Neuronal stem cell (in vitro differentiated cells): ENCODE data around the gene LRRC42.
A peak's percentile ranks its signal among the peaks of the same experiment; 100 is the strongest.

Source experiments
- DNase-seq: peaks from one replicate; pipeline ENCODE4 v3.0.0-alpha.2; 2013; ENCODE audit warnings: low spot score
- H2AFZ ChIP-seq: one replicate; pipeline ENCODE4 v1.6.1; 2013; ENCODE audit warnings: mild to moderate bottlenecking, low read length, inconsistent platforms
- H2AK5ac ChIP-seq: 2 replicates; pipeline ENCODE4 v1.6.1; 2013; ENCODE audit warnings: low read depth, mild to moderate bottlenecking, inconsistent platforms, low read length, moderate library complexity, mixed read lengths
- H2BK120ac ChIP-seq: 2 replicates; pipeline ENCODE4 v1.6.1; 2013; ENCODE audit warnings: low read depth, mild to moderate bottlenecking, inconsistent platforms, low read length, moderate library complexity, mixed read lengths
- H2BK12ac ChIP-seq: one replicate; pipeline ENCODE4 v1.6.1; 2013; ENCODE audit warnings: low read length, inconsistent platforms
- H2BK15ac ChIP-seq: 2 replicates; pipeline ENCODE4 v1.6.1; 2013; ENCODE audit warnings: mild to moderate bottlenecking, low read length, inconsistent platforms, mixed read lengths
- H2BK5ac ChIP-seq: one replicate; pipeline ENCODE4 v1.6.1; 2013; ENCODE audit warnings: inconsistent platforms, mild to moderate bottlenecking, low read length, moderate library complexity
- H3K14ac ChIP-seq: one replicate; pipeline ENCODE4 v1.6.1; 2013; ENCODE audit warnings: low read length, inconsistent platforms
- H3K18ac ChIP-seq: 2 replicates; pipeline ENCODE4 v1.6.1; 2013; ENCODE audit warnings: low read length, inconsistent platforms
- H3K23ac ChIP-seq: 2 replicates; pipeline ENCODE4 v1.6.1; 2013; ENCODE audit warnings: low read depth, mild to moderate bottlenecking, mixed read lengths, low read length, inconsistent platforms; ENCODE audit not compliant: poor library complexity
- H3K27ac ChIP-seq: replicated peaks from 3 replicates; pipeline ENCODE4 v1.5.1; 2013; ENCODE audit warnings: low read length, inconsistent platforms
- H3K27me3 ChIP-seq, 3 experiments: 2 replicates each; pipeline ENCODE4 v1.6.1; 2013; ENCODE audit warnings: low read length in 3 of 3, mild to moderate bottlenecking in 2 of 3, inconsistent platforms in 1 of 3, low read depth in 1 of 3, mixed read lengths in 1 of 3, moderate library complexity in 1 of 3; ENCODE audit not compliant: control insufficient read depth in 3 of 3, insufficient read depth in 3 of 3
- H3K36me3 ChIP-seq, 2 donors: replicated peaks in 1 of 2; 2 replicates each; pipeline ENCODE4 v1.6.1; 2013; ENCODE audit warnings: low read length in 2 of 2; ENCODE audit not compliant: control insufficient read depth in 2 of 2, insufficient read depth in 2 of 2
- H3K4ac ChIP-seq: 2 replicates; pipeline ENCODE4 v1.6.1; 2013; ENCODE audit warnings: inconsistent platforms, mild to moderate bottlenecking, low read length, moderate library complexity
- H3K4me1 ChIP-seq, 2 donors: 1 replicate in 1 of 2; 2 replicates in 1 of 2; pipeline ENCODE4 v1.6.1; 2013; ENCODE audit warnings: low read length in 2 of 2, low read depth in 1 of 2; ENCODE audit not compliant: control insufficient read depth in 2 of 2, insufficient read depth in 1 of 2
- H3K4me2 ChIP-seq: one replicate; pipeline ENCODE4 v1.6.1; 2013; ENCODE audit warnings: mild to moderate bottlenecking, low read length, inconsistent platforms; ENCODE audit not compliant: insufficient read depth, poor library complexity, severe bottlenecking
- H3K4me3 ChIP-seq, 2 donors: 2 replicates each; pipeline ENCODE4 v1.5.1; 2013; ENCODE audit warnings: low read length in 2 of 2, mild to moderate bottlenecking in 2 of 2, inconsistent platforms in 1 of 2, moderate library complexity in 1 of 2
- H3K79me1 ChIP-seq: one replicate; pipeline ENCODE4 v1.6.1; 2013; ENCODE audit warnings: low read depth, mild to moderate bottlenecking, inconsistent platforms, low read length, moderate library complexity
- H3K9ac ChIP-seq: one replicate; pipeline ENCODE4 v1.6.1; 2013; ENCODE audit warnings: mild to moderate bottlenecking, low read depth, low read length, inconsistent platforms; ENCODE audit not compliant: poor library complexity
- H3K9me3 ChIP-seq, 2 donors: replicated peaks in 1 of 2; 2 replicates each; pipeline versions ENCODE3 to v1.6.1; 2013; ENCODE audit warnings: low read length in 2 of 2, mild to moderate bottlenecking in 2 of 2, inconsistent platforms in 1 of 2, low read depth in 1 of 2, mixed read lengths in 1 of 2, moderate library complexity in 1 of 2; ENCODE audit not compliant: control insufficient read depth in 2 of 2, insufficient read depth in 1 of 2
- H4K8ac ChIP-seq: one replicate; pipeline ENCODE4 v1.6.1; 2013; ENCODE audit warnings: low read depth, mild to moderate bottlenecking, inconsistent platforms, low read length, moderate library complexity
- H4K91ac ChIP-seq: one replicate; pipeline ENCODE4 v1.6.1; 2013; ENCODE audit warnings: low read length, low read depth, mild to moderate bottlenecking, inconsistent platforms; ENCODE audit not compliant: poor library complexity
- WGBS, 2 donors: extraction: QIAGEN DNeasy Blood & Tissue Kit; methylation state at CpG; one replicate each; pipeline ENCODE4 v1.1.7; 2013; ENCODE audit warnings: missing lambda C conversion rate in 2 of 2, mixed read lengths in 1 of 2; ENCODE audit not compliant: insufficient read length in 2 of 2, insufficient replicate concordance in 1 of 2; ENCODE audit errors: extremely low coverage in 2 of 2; 5-methylcytosine and 5-hydroxymethylcytosine counted together

The LRRC42 gene

DNA sequence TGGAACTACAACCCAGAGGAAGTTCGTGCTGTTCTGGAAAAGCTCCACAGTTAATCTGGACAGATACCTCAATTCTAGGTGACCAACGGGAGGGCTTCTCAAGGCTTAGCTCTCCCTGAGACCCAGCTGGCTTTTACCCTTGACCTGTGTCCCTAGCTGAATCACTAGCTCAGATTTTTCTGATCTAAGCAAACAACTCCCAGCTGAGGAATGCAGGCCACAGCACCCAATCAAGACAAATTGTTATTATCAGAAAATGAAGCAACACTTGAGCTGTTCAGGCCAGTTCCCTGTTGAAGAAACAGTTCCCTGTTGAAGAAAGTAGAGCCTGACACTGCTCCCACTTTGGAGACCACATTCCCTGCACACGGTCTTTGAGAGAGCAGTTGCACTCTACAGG lies 36.2 kb upstream of the LRRC42 start:
- no peak overlapping the region for H3K4me2 ChIP-seq
- H3K27me3 ChIP-seq = no peaks in the 10 kb centered on the region
- no peak overlapping the region for H3K14ac ChIP-seq

DNA sequence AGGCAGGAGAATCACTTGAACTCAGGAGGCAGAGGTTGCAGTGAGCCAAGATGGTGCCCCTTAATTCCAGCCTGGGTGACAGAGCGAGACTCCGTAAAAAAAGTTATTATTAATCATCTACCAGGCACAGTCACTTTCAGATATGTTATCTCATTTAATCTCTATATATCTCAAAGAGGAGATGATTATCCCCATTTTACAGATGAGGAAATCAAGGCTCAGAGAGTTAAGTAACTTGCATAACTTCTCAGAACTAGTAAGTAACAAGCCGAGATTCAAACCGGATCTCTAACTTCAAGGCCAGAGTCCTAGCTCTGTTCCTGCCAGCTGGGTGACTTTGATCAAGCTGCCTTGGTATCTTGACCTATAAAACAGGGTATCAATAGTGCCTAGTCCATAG lies 34.7 kb upstream of the LRRC42 start:
- no peak overlapping the region for H2AFZ ChIP-seq
- H4K8ac ChIP-seq = no peak overlapping the region
- no peak overlapping the region for H3K23ac ChIP-seq
- no peaks in the 10 kb centered on the region for H3K9me3 ChIP-seq
- H3K4ac ChIP-seq = no peak overlapping the region
- H3K14ac ChIP-seq = no peak overlapping the region
- no peak overlapping the region for H3K4me2 ChIP-seq
- H3K4me3 ChIP-seq = no peak overlapping the region
- no peak overlapping the region for H2BK15ac ChIP-seq
- no peak overlapping the region for H2BK5ac ChIP-seq
- no peak overlapping the region for H3K9ac ChIP-seq
- no peak overlapping the region for H3K27ac ChIP-seq
- H4K91ac ChIP-seq = no peak overlapping the region
- H2BK120ac ChIP-seq = no peak overlapping the region
- H3K18ac ChIP-seq = no peak overlapping the region
- no peaks in the 10 kb centered on the region for H3K27me3 ChIP-seq
- H3K79me1 ChIP-seq = no peaks in the 10 kb centered on the region
- peaks cover 0 to 4% of the 10 kb centered on the region in 2 donors for H3K4me1 ChIP-seq
- DNase-seq = no peak
- H2AK5ac ChIP-seq = no peak overlapping the region
- peaks cover 0 to 32% of the 10 kb centered on the region in 2 donors for H3K36me3 ChIP-seq
- WGBS, 2 donors = no CpG with 5 or more reads among the region's 4 CpGs
- no peak overlapping the region for H2BK12ac ChIP-seq

More for the DNA sequence above, 36.2 kb upstream of the LRRC42 start:
- no peak overlapping the region for H2AFZ ChIP-seq
- no peaks in the 10 kb centered on the region for H3K79me1 ChIP-seq
- no peak overlapping the region for H2BK120ac ChIP-seq
- no peak overlapping the region for H3K23ac ChIP-seq
- H2BK12ac ChIP-seq = no peak overlapping the region
- H3K9me3 ChIP-seq = no peaks in the 10 kb centered on the region
- no peak overlapping the region for H4K91ac ChIP-seq
- no peak overlapping the region for H2AK5ac ChIP-seq
- no peak overlapping the region for H3K18ac ChIP-seq
- peaks cover 0 to 25% of the 10 kb centered on the region in 2 donors for H3K36me3 ChIP-seq
- H3K9ac ChIP-seq = no peak overlapping the region
- no CpG with 5 or more reads among the region's 3 CpGs for WGBS, 2 donors
- no peak overlapping the region for H3K4me3 ChIP-seq
- no peak overlapping the region for H3K27ac ChIP-seq
- no peak for DNase-seq
- H3K4ac ChIP-seq = no peak overlapping the region
- H4K8ac ChIP-seq = no peak overlapping the region
- peaks cover 0 to 4% of the 10 kb centered on the region in 2 donors for H3K4me1 ChIP-seq
- H2BK5ac ChIP-seq = no peak overlapping the region
- no peak overlapping the region for H2BK15ac ChIP-seq

DNA sequence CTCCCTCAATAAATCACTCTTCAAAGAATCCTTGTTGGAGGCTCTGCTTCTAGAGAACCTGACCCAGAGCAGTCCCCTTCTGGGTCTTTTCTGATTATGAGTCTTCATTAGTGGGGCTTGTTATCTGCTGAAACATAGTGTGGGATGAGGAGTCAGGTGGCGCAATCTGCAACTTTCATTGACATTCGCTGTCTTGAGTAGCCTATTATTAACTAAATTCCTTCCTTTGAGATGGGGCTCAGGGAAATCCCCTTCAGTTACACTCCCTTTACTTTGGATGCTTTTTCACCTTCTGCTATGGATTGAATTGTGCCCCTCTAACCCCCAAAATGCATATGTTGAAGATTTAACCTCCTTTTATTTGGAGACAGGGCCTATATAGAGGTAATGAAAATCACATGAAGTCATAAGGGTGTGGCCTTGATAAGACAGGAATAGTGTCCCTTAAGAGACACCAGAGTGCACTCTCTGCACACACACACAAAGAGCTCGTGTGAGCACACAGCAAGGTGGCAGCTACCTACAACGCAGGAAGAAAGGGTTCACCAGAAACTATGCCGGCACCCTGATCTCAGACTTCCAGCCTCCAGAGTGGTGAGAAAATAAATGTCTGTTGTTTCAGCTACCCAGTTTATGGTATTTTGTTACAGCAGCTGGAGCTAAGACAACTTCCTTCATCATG lies 32.7 kb upstream of the LRRC42 start:
- Histone ChIP-seq H3K4me2 (no peak overlapping the region), H3K27me3 (no peaks in the 10 kb centered on the region), H2BK120ac (no peak overlapping the region), H3K14ac (no peak overlapping the region), H3K9me3 (no peaks in the 10 kb centered on the region), H3K36me3 (peaks cover 0 to 43% of the 10 kb centered on the region in 2 donors), H2AFZ (no peak overlapping the region), H4K8ac (no peak overlapping the region), H2BK5ac (no peak overlapping the region), H3K4me3 (no peak overlapping the region), H3K79me1 (no peaks in the 10 kb centered on the region), H2BK15ac (no peak overlapping the region), H3K27ac (no peak overlapping the region), H3K4ac (no peak overlapping the region), H3K23ac (no peak overlapping the region), H3K18ac (no peak overlapping the region), H3K9ac (no peak overlapping the region), H2AK5ac (no peak overlapping the region), H3K4me1 (peaks cover 0 to 4% of the 10 kb centered on the region in 2 donors), H4K91ac (no peak overlapping the region), H2BK12ac (no peak overlapping the region)
- DNase-seq = no peak
- WGBS, 2 donors = no CpG with 5 or more reads among the region's 5 CpGs

DNA sequence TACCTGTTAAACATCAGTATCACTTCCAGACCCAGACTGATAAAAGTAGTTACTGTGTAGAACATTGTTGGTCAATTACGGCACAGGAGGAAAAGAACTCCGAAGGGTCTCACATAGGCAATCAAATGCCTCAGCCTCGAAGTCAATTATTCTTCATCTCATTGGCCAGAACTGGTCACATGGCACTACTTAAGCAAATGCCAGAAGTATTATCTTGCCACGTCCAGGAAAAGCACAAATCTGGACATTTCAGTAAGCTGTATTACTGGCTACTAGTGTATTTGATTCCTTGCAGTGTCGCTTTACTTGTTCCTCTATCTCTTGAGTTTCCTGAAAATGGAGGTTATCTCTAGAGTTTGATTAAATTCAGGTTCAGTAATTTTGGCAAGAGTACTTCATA lies 27.8 kb upstream of the LRRC42 start:
- no CpG with 5 or more reads among the region's 5 CpGs for WGBS, 2 donors
- H2BK15ac ChIP-seq = no peak overlapping the region

More for the DNA sequence above, 27.8 kb upstream of the LRRC42 start:
- Histone ChIP-seq H2AFZ (no peak overlapping the region), H2BK5ac (no peak overlapping the region), H4K91ac (no peak overlapping the region), H3K18ac (no peak overlapping the region), H3K4ac (no peak overlapping the region), H3K4me2 (no peak overlapping the region), H2AK5ac (no peak overlapping the region), H3K4me1 (peaks cover 0 to 5% of the 10 kb centered on the region in 2 donors), H2BK12ac (no peak overlapping the region), H3K9ac (no peak overlapping the region), H4K8ac (peak overlapping the region; percentile 83), H3K36me3 (peaks cover 3 to 75% of the 10 kb centered on the region in 2 donors), H3K9me3 (peaks cover 0 to 15% of the 10 kb centered on the region in 2 donors), H3K14ac (no peak overlapping the region), H3K23ac (no peak overlapping the region), H3K27me3 (no peaks in the 10 kb centered on the region), H3K4me3 (no peak overlapping the region), H3K27ac (no peak overlapping the region), H3K79me1 (no peaks in the 10 kb centered on the region), H2BK120ac (no peak overlapping the region)
- no peak for DNase-seq
